ENCODE data around the gene H19. TPM values are rescaled to one million over a fixed set of nuclear protein-coding genes. Genes with fewer than 3 reads are reported as not detected.

H19 gene
- total and polyA plus RNA-seq, 5 donors = 279 to 813 (median 421) TPM

- no peak overlapping the region for H3K27ac ChIP-seq (ENCODE audit: low read length)
- no peak for ATAC-seq
- WGBS = 88% methylated on average over 10 of the region's 12 CpGs
- no peak overlapping the region for H3K4me3 ChIP-seq (ENCODE audit: low read length)
- no peaks in the 10 kb centered on the region for H3K4me1 ChIP-seq (ENCODE audit: control insufficient read depth, insufficient read depth, low read length)
- no peaks in the 10 kb centered on the region for H3K27me3 ChIP-seq (ENCODE audit: control insufficient read depth, insufficient read depth)
- peak in 2 of 3 donors; percentile 16 to 39 for DNase-seq
- intact Hi-C loops (cut with DNase I) = no loop called here
- no peaks in the 10 kb centered on the region for H3K9me3 ChIP-seq (ENCODE audit: control insufficient read depth, low read length)
Observed at GRCh38 chr11:1983601-1983961, 14.1 kb downstream of the H19 start.

GRCh38 chr11:1982873-1983600 lies 14.6 kb downstream of the H19 start:
- WGBS = no CpG with 5 or more reads among the region's 26 CpGs
- H3K9me3 ChIP-seq (ENCODE audit: control insufficient read depth, low read length) = no peaks in the 10 kb centered on the region
- H3K4me1 ChIP-seq (ENCODE audit: control insufficient read depth, insufficient read depth, low read length) = no peaks in the 10 kb centered on the region
- ATAC-seq (no peak), DNase-seq (no peak)
- H3K27ac ChIP-seq (ENCODE audit: low read length) = no peak overlapping the region
- H3K27me3 ChIP-seq (ENCODE audit: control insufficient read depth, insufficient read depth) = no peaks in the 10 kb centered on the region
- intact Hi-C loops (cut with DNase I) = no loop called here
- no peak overlapping the region for H3K4me3 ChIP-seq (ENCODE audit: low read length)

- peak in 1 of 3 donors; percentile 11 for DNase-seq
- no peaks in the 10 kb centered on the region for H3K9me3 ChIP-seq (ENCODE audit: control insufficient read depth, low read length)
- ATAC-seq = no peak
- no peaks in the 10 kb centered on the region for H3K27me3 ChIP-seq (ENCODE audit: control insufficient read depth, insufficient read depth)
- H3K4me1 ChIP-seq (ENCODE audit: control insufficient read depth, insufficient read depth, low read length) = no peaks in the 10 kb centered on the region
- no peak overlapping the region for H3K4me3 ChIP-seq (ENCODE audit: low read length)
- no peak overlapping the region for H3K27ac ChIP-seq (ENCODE audit: low read length)
- 74% methylated on average over 3 of the region's 11 CpGs for WGBS
- intact Hi-C loops (cut with DNase I) = no loop called here
Observed at GRCh38 chr11:1979607-1980006, 18.0 kb downstream of the H19 start.

- peak in 2 of 3 donors; percentile 9 to 29 for DNase-seq
- intact Hi-C loops (cut with DNase I) = no loop called here
- Histone ChIP-seq H3K27me3 (ENCODE audit: control insufficient read depth, insufficient read depth) (no peaks in the 10 kb centered on the region), H3K4me3 (ENCODE audit: low read length) (no peak overlapping the region), H3K27ac (ENCODE audit: low read length) (no peak overlapping the region), H3K9me3 (ENCODE audit: control insufficient read depth, low read length) (no peaks in the 10 kb centered on the region), H3K4me1 (ENCODE audit: control insufficient read depth, insufficient read depth, low read length) (no peaks in the 10 kb centered on the region)
- ATAC-seq = no peak
- 88% methylated on average over 11 of the region's 26 CpGs for WGBS
Observed at GRCh38 chr11:1978720-1979473, 18.7 kb downstream of the H19 start.

- H3K27me3 ChIP-seq (ENCODE audit: control insufficient read depth, insufficient read depth) = no peaks in the 10 kb centered on the region
- H3K27ac ChIP-seq (ENCODE audit: low read length) = no peak overlapping the region
- H3K4me3 ChIP-seq (ENCODE audit: low read length) = no peak overlapping the region
- no CpG with 5 or more reads among the region's 13 CpGs for WGBS
- ATAC-seq (no peak), DNase-seq (no peak)
- intact Hi-C loops (cut with DNase I) = no loop called here
- no peaks in the 10 kb centered on the region for H3K9me3 ChIP-seq (ENCODE audit: control insufficient read depth, low read length)
- H3K4me1 ChIP-seq (ENCODE audit: control insufficient read depth, insufficient read depth, low read length) = no peaks in the 10 kb centered on the region
Observed at GRCh38 chr11:1975185-1975584, 22.5 kb downstream of the H19 start.

GRCh38 chr11:1970956-1971355 lies 26.7 kb downstream of the H19 start:
- Histone ChIP-seq H3K27ac (ENCODE audit: low read length) (no peak overlapping the region), H3K27me3 (ENCODE audit: control insufficient read depth, insufficient read depth) (no peaks in the 10 kb centered on the region), H3K9me3 (ENCODE audit: control insufficient read depth, low read length) (no peaks in the 10 kb centered on the region), H3K4me3 (ENCODE audit: low read length) (no peak overlapping the region), H3K4me1 (ENCODE audit: control insufficient read depth, insufficient read depth, low read length) (no peaks in the 10 kb centered on the region)
- intact Hi-C loops (cut with DNase I) = no loop called here
- WGBS = 95% methylated on average over 8 of the region's 15 CpGs
- DNase-seq (peak; percentile 1 to 62 (median 16)), ATAC-seq (no peak)

- Histone ChIP-seq H3K27me3 (ENCODE audit: control insufficient read depth, insufficient read depth) (no peaks in the 10 kb centered on the region), H3K4me3 (ENCODE audit: low read length) (no peak overlapping the region), H3K4me1 (ENCODE audit: control insufficient read depth, insufficient read depth, low read length) (no peaks in the 10 kb centered on the region), H3K9me3 (ENCODE audit: control insufficient read depth, low read length) (no peaks in the 10 kb centered on the region), H3K27ac (ENCODE audit: low read length) (no peak overlapping the region)
- ATAC-seq (no peak), DNase-seq (no peak)
- no CpG with 5 or more reads among the region's 23 CpGs for whole genome bisulfite sequencing
- intact Hi-C loops (cut with DNase I) = no loop called here
Observed at GRCh38 chr11:1969776-1970175, 27.9 kb downstream of the H19 start.

- H3K27ac ChIP-seq (ENCODE audit: low read length) = no peak overlapping the region
Observed at GRCh38 chr11:1969035-1969434, 28.6 kb downstream of the H19 start.

GRCh38 chr11:1968454-1969002 lies 29.1 kb downstream of the H19 start:
- peak; percentile 12 to 47 (median 22) for DNase-seq
- WGBS = 60% methylated on average over 4 of the region's 24 CpGs
- Histone ChIP-seq H3K27ac (ENCODE audit: low read length) (no peak overlapping the region), H3K4me3 (ENCODE audit: low read length) (no peak overlapping the region), H3K4me1 (ENCODE audit: control insufficient read depth, insufficient read depth, low read length) (no peaks in the 10 kb centered on the region), H3K9me3 (ENCODE audit: control insufficient read depth, low read length) (no peaks in the 10 kb centered on the region), H3K27me3 (ENCODE audit: control insufficient read depth, insufficient read depth) (no peaks in the 10 kb centered on the region)
- peak; percentile 61 to 82 for ATAC-seq
- intact Hi-C loops (cut with DNase I) = no loop called here

More at GRCh38 chr11:1969035-1969434, 28.6 kb downstream of the H19 start:
- DNase-seq (no peak), ATAC-seq (peak; percentile 29 to 65)
- Histone ChIP-seq H3K27me3 (ENCODE audit: control insufficient read depth, insufficient read depth) (no peaks in the 10 kb centered on the region), H3K9me3 (ENCODE audit: control insufficient read depth, low read length) (no peaks in the 10 kb centered on the region), H3K4me1 (ENCODE audit: control insufficient read depth, insufficient read depth, low read length) (no peaks in the 10 kb centered on the region), H3K4me3 (ENCODE audit: low read length) (no peak overlapping the region)
- intact Hi-C loops (cut with DNase I) = no loop called here
- WGBS = no CpG with 5 or more reads among the region's 21 CpGs

GRCh38 chr11:1967641-1968225 lies 29.9 kb downstream of the H19 start:
- Histone ChIP-seq H3K27ac (ENCODE audit: low read length) (no peak overlapping the region), H3K27me3 (ENCODE audit: control insufficient read depth, insufficient read depth) (no peaks in the 10 kb centered on the region), H3K4me3 (ENCODE audit: low read length) (no peak overlapping the region), H3K9me3 (ENCODE audit: control insufficient read depth, low read length) (no peaks in the 10 kb centered on the region), H3K4me1 (ENCODE audit: control insufficient read depth, insufficient read depth, low read length) (no peaks in the 10 kb centered on the region)
- intact Hi-C loops (cut with DNase I) = no loop called here
- ATAC-seq (peak; percentile 28 to 34), DNase-seq (peak in 2 of 3 donors; percentile 11 to 18)
- no CpG with 5 or more reads among the region's 21 CpGs for WGBS

- 63% methylated on average over 2 of the region's 18 CpGs for WGBS
- H3K4me1 ChIP-seq (ENCODE audit: control insufficient read depth, insufficient read depth, low read length) = no peaks in the 10 kb centered on the region
- intact Hi-C loops (cut with DNase I) = no loop called here
- H3K27ac ChIP-seq (ENCODE audit: low read length) = no peak overlapping the region
- DNase-seq (peak in 2 of 3 donors; percentile 57), ATAC-seq (peak in 1 of 2 donors; percentile 24)
- no peaks in the 10 kb centered on the region for H3K9me3 ChIP-seq (ENCODE audit: control insufficient read depth, low read length)
- no peak overlapping the region for H3K4me3 ChIP-seq (ENCODE audit: low read length)
- no peaks in the 10 kb centered on the region for H3K27me3 ChIP-seq (ENCODE audit: control insufficient read depth, insufficient read depth)
Observed at GRCh38 chr11:1966531-1966930, 31.1 kb downstream of the H19 start.
